Measurements from ENCODE around the gene UBTD1. TPM values are rescaled to one million over a fixed set of nuclear protein-coding genes. Genes with fewer than 3 reads are reported as not detected.
A peak's percentile ranks its signal among the peaks of the same experiment; 100 is the strongest.
"Not testable (repeated sequence)": the region's sequence is repeated elsewhere in the genome, so short reads cannot be mapped to it uniquely, and the experiment has no call there.

UBTD1 gene, protein sequence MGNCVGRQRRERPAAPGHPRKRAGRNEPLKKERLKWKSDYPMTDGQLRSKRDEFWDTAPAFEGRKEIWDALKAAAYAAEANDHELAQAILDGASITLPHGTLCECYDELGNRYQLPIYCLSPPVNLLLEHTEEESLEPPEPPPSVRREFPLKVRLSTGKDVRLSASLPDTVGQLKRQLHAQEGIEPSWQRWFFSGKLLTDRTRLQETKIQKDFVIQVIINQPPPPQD
- total RNA-seq, result 41.6 and 59.9 TPM in 2 replicates

DNA sequence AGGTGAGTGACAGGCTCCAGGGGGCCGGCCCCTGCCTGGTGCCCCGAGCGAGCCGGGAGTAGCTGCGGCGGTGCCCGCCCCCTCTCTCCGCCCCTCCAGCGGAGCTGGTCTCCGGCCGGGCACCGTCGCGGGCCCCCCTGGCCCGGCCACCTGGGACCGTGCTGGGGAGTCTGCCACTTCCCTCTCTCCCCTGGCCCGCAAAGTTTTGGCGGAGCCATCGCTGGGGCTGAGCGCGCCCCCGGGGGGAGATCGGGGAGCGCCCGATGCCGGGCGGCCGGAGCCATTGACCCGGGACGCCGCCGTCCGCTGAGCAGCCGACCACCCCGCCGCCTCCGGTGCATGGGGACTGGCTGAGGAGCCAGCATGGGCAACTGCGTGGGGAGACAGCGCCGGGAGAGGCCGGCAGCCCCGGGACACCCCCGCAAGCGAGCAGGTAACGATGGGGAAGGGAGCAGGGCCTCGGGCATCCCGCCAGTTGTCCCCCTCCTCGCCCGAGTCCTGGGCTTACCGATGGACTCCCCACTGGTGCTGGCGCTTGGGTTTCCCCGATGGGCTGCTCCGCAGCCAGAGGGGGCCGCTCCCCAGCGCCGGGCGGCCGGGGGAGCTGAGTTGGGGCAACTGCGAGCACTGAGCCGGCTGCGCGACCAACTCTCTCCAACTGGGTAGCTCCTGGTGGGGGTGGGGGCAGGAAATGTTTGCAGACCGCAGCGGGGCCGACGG, at the start of gene UBTD1:
Gene UBTD1 (plus strand): TSS at position 84 of the 720 bp plus-strand sequence. CDS start 280 bp downstream, at position 364.
- DNase-seq (ENCODE audit: low read depth in 2 of 2), result peak; percentile 64 to 66

DNA sequence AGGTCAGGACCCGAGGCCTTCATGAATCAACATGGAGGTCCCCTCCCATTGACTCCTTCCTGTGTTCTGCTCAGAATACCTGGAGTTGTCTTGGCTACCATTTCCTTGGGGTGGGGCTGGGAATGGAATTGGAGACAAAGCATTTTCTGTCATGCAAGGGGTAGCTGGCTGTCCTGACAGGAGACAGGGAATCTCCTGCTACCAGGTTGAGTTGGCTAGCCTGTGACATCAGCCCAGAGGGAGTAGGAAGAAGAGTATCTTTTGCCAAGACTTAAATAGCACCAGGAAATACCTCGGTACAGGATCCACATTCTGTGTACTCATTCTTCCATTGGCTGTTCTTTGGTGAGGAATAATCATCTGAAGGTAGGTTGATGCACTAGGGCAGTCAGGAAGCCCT, 47.9 kb upstream of the UBTD1 start:
- peak; percentile 51 to 56 for DNase-seq (ENCODE audit: low read depth in 2 of 2)

DNA sequence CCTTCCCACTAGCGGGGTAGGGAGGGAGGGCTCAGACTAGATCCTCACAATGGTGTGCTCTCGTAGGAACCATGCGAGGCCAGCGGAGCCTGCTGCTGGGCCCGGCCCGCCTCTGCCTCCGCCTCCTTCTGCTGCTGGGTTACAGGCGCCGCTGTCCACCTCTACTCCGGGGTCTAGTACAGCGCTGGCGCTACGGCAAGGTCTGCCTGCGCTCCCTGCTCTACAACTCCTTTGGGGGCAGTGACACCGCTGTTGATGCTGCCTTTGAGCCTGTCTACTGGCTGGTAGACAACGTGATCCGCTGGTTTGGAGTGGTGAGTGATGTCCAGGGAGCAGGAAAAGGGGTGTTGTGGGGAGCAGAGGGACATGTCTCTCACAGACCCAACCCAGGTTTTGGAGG, 47.1 kb upstream of the UBTD1 start:
- no peak for DNase-seq (ENCODE audit: low read depth in 2 of 2)

DNA sequence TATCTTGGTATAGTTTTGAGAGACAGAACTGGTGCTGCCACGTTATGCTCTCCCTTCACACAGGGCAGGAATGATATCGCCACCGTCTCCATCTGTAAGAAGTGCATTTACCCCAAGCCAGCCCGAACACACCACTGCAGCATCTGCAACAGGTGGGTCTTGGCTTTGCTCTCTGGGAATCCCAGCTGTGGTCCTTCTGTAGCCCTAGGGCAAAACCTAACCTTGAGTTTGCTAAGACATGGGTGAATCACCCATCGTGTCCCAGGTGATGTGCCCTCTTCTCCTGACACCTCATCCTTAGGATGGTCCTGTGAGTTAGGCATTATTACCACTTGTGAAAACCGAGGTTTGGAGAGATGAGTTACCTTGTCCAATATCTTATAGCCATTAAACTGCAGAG, 46.4 kb upstream of the UBTD1 start:
- no peak for DNase-seq (ENCODE audit: low read depth in 2 of 2)

DNA sequence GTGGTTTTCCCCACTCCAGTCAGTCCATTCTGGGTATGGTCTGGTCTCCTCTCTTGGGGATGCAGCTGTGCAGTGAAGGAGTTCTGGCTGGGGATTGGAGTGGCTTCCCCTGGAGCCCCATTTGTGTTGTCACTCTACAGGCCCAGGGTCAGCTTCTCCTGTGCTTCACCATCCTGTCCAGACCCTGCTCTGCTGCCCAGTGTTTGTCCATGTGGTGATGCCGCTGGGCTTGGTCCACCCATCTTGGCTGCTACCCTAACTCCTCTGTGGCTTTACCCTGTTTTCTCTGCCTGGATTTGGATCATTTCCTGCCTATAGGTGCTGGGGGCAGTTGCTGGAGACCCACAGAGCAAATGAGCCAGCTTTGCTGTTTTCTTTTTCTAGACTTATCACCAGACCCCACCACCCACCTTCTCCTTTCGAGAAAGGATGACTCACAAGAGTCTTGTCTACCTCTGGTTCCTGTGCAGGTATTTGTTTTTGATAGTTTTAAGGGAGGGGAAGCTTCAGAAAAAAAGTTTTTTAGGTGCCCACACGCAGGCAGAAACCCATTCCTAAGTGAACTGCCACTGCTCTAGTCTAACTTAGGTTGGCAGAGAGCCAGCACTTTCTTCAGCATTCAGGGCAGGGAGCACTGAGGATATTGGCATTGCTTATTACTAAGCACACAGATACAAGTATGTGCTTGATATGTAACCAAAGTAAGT, 44.2 kb upstream of the UBTD1 start:
- DNase-seq (ENCODE audit: low read depth in 2 of 2), result peak; percentile 36 to 55

DNA sequence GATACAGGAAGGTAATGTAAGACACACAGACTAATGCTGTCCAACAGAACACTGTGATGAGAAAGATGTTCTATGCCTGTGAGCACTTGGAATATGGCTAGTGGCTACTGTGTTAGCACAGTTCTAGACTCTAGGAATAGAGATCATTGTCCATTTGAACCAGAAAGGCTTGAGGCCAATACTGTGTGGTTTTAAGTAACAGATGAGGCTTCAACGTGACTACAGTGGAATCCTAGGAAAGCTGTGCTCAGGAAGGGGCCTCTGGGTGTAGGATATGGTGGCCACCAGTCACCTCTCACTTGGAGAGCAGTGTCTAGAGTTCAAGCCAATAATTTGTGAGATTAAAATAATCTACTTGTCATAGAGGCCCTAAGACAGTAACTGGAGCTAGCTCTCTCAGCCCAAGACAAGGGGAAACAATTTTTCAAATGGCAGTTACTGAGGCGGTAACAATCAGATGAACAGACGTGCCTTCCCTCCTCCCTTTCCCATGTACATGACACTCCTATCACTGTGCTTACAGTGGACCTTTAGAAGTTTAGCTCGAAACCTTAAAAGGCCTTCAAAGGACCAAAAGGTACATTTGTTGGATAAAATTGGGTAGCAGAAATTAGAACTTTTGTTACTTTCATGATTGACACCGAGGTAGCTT, 42.6 kb upstream of the UBTD1 start:
- no peak for DNase-seq (ENCODE audit: low read depth in 2 of 2)

DNA sequence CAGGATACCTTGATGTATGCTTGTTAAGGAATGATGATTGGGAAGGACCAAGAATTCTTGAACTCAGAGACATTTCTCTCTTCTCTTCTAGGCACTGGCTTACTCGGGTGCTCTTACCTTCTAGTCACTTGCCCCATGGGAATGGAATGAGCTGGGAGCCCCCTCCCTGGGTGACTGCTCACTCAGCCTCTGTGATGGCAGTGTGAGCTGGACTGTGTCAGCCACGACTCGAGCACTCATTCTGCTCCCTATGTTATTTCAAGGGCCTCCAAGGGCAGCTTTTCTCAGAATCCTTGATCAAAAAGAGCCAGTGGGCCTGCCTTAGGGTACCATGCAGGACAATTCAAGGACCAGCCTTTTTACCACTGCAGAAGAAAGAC, 42.0 kb upstream of the UBTD1 start:
- DNase-seq (ENCODE audit: low read depth in 2 of 2), result no peak

DNA sequence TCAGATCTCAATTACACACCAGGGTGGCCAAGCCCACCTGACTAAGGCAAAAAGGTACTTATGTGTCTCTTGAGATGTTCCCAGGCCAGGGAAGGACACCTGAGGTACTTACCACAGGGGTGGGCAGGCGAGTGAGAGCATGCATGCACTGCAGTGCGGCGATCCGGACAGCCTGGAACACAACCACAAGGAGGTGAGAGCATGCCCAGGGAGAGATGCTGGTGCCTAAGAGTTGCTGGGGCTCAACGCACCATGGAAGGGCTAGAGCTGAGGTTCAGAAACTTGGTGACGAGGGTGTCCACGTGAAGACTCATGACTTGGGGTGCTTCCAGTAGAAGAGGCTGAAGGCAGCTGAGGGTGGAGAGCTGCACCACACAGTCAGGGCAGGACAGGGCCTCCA, 39.6 kb upstream of the UBTD1 start:
- no peak for DNase-seq (ENCODE audit: low read depth in 2 of 2)

DNA sequence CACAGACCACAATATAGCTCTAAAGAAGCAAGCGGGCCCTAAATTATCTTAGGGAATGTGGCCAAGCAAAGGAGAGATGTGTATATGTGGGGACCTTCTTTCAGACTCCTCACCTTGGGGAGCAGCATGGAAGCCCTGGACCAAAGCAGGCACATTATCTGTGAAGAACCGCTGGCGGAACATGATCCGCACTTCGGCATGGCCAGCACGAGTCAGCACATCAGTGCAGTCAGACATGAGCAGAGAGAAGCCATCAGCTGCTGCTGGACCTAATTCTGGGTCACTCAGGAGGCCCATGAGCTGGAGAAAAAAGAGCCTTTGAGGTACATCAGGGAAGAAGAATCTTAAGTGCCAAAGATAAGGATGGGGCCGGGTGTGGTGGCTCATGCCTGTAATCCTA, 38.8 kb upstream of the UBTD1 start:
- DNase-seq (ENCODE audit: low read depth in 2 of 2), result no peak

DNA sequence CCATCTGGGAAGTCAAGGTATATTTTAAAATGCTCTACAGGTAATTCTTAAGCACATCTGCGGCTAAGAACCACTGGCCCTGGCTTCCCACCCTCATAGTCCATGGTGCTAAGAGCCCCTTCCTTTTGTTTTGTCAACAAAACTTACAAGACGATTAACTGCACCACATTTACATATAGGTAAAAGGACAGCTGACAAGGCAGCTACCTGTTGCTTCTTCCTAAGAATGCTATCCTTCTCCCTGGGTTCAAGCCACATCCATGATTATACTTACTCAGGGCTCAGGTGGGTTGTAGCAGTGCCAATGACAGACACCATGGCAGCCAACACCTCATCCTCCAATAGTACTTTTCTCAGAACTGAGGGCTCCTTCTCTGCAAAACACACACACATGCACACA, 36.4 kb upstream of the UBTD1 start:
- no peak for DNase-seq (ENCODE audit: low read depth in 2 of 2)

DNA sequence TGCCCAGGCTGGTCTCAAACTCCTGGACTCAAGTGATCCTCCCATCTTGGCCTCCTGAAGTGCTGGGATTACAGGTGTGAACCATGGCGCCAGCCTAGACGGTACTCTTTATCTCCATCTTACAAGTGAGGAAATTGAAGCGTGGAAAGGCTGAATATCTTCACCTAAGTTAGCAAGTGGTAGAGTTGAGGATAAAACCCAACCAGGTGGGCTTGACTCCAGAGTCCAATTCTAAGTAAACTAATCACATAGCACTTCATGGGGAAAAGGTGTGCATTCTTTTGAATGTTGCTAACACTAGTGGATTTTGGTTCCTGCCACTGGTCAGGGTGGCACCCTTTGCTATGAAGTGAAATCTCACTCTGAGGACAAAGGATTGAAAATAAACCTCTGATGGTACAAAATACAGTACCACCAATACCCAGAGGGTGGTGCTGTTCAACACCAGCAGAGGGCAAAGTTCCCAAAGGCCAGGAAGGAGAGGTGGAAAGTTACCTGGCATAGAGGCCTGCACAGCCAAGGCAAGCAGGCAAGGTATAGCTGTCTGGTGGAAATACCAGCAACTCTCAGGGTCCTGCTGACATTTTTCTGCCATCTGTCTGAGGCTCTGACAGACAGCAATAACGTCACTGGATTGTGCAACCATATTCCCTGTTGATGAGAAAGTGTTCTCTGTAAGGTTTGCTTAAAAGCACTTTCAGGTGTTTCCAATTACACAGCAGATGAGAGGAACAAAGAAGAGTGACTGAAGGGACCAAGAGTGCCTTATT, 35.2 kb upstream of the UBTD1 start:
- DNase-seq (ENCODE audit: low read depth in 2 of 2), result peak; percentile 59 to 77

DNA sequence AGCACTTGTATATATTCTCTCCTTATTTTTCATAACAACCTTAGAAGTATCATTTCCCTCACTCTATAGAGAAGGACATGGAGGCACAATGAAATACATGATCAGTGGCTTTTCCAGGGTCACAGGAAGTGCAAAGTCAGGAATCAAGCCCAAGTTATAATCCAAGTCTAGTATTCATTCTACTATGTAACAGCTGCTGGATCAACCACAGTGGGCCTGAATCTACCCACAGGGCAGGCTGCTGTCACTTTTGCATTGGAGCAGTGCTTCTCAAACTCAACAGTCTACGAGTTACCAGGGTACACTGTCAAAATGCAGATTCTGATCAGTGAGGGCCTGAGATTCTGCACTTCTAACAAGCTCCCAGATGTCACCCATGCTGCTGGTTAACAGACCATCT, 34.5 kb upstream of the UBTD1 start:
- DNase-seq (ENCODE audit: low read depth in 2 of 2), result no peak

DNA sequence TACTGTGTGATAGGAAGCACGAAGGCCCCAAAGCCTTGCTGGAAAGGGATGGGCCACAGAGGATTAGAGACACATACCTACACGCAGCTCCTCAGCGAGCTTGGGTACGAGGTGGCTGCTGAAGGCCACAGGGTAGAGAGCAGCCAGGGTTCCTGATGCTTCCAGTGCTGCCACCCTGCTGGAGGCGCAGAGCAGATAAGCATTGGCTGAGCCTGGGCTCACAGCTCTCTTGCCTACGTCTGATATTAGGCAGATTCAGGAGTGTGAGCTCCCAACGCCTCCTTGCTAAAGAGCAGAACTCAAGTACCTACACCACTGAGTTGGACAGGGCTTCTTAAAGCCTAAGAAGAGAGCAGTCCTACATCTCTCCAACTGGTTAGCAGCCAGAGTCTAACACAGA, 32.7 kb upstream of the UBTD1 start:
- no peak for DNase-seq (ENCODE audit: low read depth in 2 of 2)

DNA sequence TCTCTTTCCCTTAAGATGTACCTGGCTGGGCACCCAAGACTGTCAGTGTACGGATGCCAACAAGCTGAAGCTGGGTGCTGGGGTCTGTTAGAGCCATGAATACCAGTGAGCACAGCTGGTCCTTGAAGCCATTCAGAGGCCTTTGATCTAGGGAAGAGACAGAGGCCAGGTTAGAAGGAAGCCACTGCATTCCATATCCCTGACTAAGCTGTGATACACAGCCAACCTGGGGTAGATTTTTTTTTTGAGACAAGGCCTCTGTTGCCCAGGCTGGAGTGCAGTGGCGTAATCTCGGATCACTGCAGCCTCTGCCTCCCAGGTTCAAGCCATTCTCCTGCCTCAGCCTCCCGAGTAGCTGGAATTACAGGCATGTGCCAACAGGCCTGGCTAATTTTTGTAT, 32.0 kb upstream of the UBTD1 start:
- no peak for DNase-seq (ENCODE audit: low read depth in 2 of 2)

DNA sequence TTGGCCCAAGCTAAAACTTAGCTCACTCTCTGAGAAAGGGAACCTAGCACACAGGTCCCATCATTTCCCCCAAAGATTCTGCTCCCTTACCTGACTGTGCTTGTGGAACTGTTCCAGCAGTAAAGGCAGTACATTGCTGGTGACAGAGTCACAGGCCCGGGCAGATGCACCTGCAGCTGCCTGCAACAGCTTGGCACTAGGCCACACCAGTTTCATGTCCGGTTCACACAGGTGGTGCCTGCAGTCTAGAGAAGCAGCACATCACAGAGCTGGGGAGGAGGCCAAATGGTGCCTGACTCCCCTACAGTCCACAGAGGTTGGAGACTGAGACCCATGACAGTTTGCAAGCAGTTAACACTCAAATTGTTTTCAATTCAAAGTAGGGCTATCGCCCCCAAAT, 30.6 kb upstream of the UBTD1 start:
- DNase-seq (ENCODE audit: low read depth in 2 of 2), result peak in 1 of 2 donors; percentile 25

DNA sequence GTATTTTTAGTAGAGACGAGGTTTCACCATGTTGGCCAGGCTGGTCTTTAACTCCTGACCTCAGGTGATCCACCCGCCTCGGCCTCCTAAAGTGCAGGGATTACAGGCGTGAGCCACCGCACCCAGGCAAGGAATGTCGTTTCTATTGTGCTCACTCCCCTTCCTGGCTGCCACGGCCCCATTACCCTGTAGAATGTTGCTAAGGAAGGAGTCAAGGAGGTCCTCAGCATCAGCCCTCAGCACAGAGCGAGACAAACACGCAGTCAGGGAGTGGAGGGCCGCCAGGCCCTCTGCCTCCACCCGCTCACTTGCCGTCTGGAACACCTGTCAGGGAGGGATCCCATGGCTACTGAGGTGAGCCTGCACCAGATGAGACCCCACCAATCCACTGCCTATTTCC, 29.9 kb upstream of the UBTD1 start:
- DNase-seq (ENCODE audit: low read depth in 2 of 2), result not testable (repeated sequence)

DNA sequence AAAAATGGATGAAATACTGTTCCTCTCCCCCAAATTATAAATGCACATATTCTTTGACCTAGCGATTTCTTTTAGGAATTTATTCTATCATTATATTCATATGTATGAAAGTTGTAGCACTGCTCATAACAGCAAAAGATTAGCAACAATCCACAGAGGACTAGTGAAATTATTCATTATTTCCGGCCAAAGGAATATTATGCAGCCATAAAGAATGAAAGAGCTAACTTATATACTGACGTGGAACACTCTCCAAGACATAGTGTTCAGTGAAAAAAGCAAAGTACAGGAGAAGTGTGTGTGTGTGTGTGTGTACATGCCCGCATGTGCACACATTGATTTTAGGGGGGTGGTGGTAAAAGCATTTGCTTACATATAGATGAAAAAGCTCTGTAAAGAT, 23.8 kb upstream of the UBTD1 start:
- DNase-seq (ENCODE audit: low read depth in 2 of 2), result no peak

DNA sequence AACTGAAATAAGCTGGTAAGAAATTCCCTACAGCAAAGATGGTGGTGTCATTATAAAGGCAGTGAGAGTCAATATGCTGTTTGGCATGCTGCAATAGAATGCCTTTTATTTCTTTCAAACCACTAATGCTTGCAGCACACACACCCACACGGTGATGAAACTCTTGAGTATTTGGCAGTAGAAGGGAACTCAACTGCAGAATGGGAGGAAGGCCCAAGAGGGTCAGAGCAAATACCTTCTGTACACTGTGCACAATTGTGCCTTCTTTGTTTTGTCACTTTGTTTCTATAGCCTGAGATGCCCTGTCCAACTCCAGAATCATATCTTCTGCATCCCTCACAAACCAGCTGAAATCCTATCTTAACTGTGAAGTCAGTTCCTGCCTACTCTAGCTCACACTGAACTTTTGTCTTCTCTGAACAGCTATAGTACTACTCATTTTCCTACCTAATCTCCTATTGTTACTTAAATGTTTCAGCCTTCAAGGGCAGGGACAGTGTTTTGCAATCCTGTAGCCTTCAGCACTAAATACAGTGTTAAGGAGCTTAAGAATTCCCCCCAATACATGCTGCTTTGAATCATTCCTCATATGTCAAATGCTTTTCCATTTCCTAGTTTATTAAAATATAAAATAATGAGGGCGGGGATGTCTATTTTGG, 22.7 kb upstream of the UBTD1 start:
- DNase-seq (ENCODE audit: low read depth in 2 of 2), result no peak

DNA sequence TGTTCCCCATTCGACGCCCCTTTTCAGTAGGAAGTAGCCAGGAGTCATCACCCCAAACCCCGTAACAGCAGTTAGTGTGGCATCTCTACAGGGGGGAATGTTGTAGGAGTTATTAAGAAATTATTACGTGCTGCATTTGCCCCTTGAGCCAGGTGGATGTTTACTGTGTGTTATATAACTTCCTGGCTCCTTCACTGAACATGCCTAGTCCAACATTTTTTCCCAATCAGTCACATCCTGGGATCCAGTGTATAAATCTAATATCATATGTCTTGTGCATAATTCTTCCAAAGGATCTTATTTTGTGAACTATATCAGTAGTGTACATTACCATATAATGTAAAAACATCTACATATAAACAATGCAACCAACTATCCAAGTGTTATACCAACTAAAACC, 19.3 kb upstream of the UBTD1 start:
- not testable (repeated sequence) for DNase-seq (ENCODE audit: low read depth in 2 of 2)

DNA sequence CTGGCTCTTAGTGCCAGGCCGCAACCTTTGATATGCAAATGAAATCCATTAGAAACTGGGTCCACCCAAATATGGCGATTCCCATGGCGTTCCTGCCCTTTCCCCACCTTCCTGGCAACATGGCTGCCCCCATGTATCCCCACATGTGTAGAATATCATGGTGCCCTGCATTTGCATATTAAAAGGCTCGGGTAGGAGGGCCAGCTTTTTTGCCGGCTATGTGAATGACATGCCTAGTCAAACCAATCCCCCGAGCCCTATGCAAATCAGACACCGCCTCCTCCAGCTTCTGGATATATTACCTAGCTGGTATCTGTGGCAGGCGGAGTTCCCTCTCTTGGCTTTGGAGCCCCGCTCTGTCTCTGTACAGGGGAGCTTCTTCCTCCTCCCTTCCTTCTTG, 18.8 kb upstream of the UBTD1 start:
- DNase-seq (ENCODE audit: low read depth in 2 of 2), result no peak

DNA sequence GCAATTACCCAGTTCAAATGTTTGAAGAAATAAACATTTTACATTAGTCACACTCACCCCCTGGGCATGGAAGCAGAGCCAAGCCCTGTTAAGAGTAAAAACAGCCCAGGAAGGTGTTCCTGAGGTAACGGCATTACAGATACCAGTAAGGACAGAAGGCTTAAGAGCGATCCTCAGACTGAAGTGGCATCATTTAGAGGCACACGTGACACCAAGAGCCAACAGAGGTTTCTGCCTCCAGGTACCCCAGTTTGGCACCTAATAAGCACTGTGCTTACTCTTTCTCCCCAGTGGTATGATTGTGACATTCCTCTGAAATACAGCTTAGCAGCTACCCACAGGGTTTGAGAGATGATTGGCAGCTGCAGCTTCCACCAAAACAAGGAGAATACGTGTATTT, 17.7 kb upstream of the UBTD1 start:
- DNase-seq (ENCODE audit: low read depth in 2 of 2), result no peak

Measured in lung microvascular endothelial cell (primary cell).